HepG2 (cell line): ENCODE data around the gene CAGE1. TPM values are rescaled to one million over a fixed set of nuclear protein-coding genes. Genes with fewer than 3 reads are reported as not detected.
A peak's percentile ranks its signal among the peaks of the same experiment; 100 is the strongest.

Experiments
- ATAC-seq: fragments of 200-7000 bp; cut with Tn5 transposase; 3 replicates; pipeline ENCODE4 v1.9.1; 2020; ENCODE audit warnings: mild to moderate bottlenecking, moderate library complexity
- BruUV-seq: library from RNA; stranded (reverse); fragments of 400-500 nt; replicated peaks from 2 replicates; lab custom pipeline; 2021; lab: Mats Ljungman, UMichigan
- CTCF ChIA-PET: fragments of 300-600 bp; formaldehyde crosslinking; extraction: SDS; loops from one replicate; lab custom pipeline; 2021; ENCODE audit warnings: low total read pairs, inconsistent platforms, low intra/inter-chr PET ratio; lab: Yijun Ruan, JAX
- POLR2A ChIA-PET: fragments of 350-600 bp; sonication (Branson Sonifier 250); formaldehyde crosslinking; loops from one replicate; lab custom pipeline; 2020; ENCODE audit warnings: antibody characterized with exemption, inconsistent platforms; lab: Yijun Ruan, JAX
- DNase-seq: peaks from one replicate; pipeline ENCODE4 v3.0.0-alpha.2; 2015; ENCODE audit warnings: low spot score
- FAIRE-seq: peaks from 3 replicates; lab custom pipeline; 2011; peaks lifted over from hg19 to GRCh38; lab: Jason Lieb, UNC
- H2AFZ ChIP-seq: one replicate; pipeline ENCODE4 v1.6.1; 2011; ENCODE audit warnings: low read length, inconsistent platforms
- H3K27ac ChIP-seq: fragments of 300-600 bp; 3 replicates; pipeline ENCODE4 v1.8.0; 2011; ENCODE audit warnings: mixed run types, mild to moderate bottlenecking, mixed read lengths, low read length, inconsistent platforms; ENCODE audit not compliant: insufficient read depth; ENCODE audit errors: extremely low read length
- H3K27me3 ChIP-seq, 2 experiments: fragments of 200-600 bp in 1 of 2; 2 replicates in 1 of 2; 3 replicates in 1 of 2; pipeline versions ENCODE4 v1.6.0 to v1.8.0; 2011; ENCODE audit warnings: low read length in 2 of 2, mild to moderate bottlenecking in 2 of 2, moderate library complexity in 2 of 2, inconsistent platforms in 1 of 2; ENCODE audit not compliant: insufficient read depth in 2 of 2, control insufficient read depth in 1 of 2
- H3K36me3 ChIP-seq, 2 experiments: fragments of 200-600 bp in 1 of 2; replicated peaks in 1 of 2; 2 replicates in 1 of 2; 3 replicates in 1 of 2; pipeline versions ENCODE4 v1.5.1 to v1.8.0; 2011; ENCODE audit warnings: low read length in 2 of 2, inconsistent platforms in 1 of 2; ENCODE audit not compliant: insufficient read depth in 2 of 2, control insufficient read depth in 1 of 2
- H3K4me1 ChIP-seq: 2 replicates; pipeline ENCODE4 v1.5.1; 2012; ENCODE audit warnings: low read length, inconsistent platforms; ENCODE audit not compliant: insufficient read depth
- H3K4me2 ChIP-seq: 2 replicates; pipeline ENCODE4 v1.6.0; 2011; ENCODE audit warnings: low read depth, low read length, inconsistent platforms
- H3K4me3 ChIP-seq, 3 experiments: fragments of 200-600 bp in 1 of 3; sonication (generic), shearing (Covaris generic) in 1 of 3; replicated peaks in 1 of 3; 2 replicates each; pipeline ENCODE4 v1.5.1; 2011 to 2016; ENCODE audit warnings: low read length in 3 of 3, inconsistent platforms in 2 of 3, low read depth in 2 of 3, mild to moderate bottlenecking in 2 of 3, control low read depth in 1 of 3, mixed read lengths in 1 of 3; ENCODE audit not compliant: insufficient read depth in 1 of 3
- H3K79me2 ChIP-seq: one replicate; pipeline ENCODE4 v1.6.1; 2011; ENCODE audit warnings: low read length, inconsistent platforms; ENCODE audit not compliant: insufficient read depth
- H3K9ac ChIP-seq: 2 replicates; pipeline ENCODE4 v1.6.0; 2011; ENCODE audit warnings: mild to moderate bottlenecking, low read depth, low read length, inconsistent platforms; ENCODE audit not compliant: insufficient read depth
- H3K9me3 ChIP-seq: 2 replicates; pipeline ENCODE4 v1.5.1; 2012; ENCODE audit warnings: mild to moderate bottlenecking, low read length
- H4K20me1 ChIP-seq: 2 replicates; pipeline ENCODE4 v1.6.0; 2011; ENCODE audit warnings: inconsistent platforms, mild to moderate bottlenecking, low read length, moderate library complexity; ENCODE audit not compliant: insufficient read depth
- MAFF ChIP-seq: IDR thresholded peaks from 2 replicates; pipeline ENCODE4 v1.6.1; 2011; ENCODE audit warnings: low read depth, low read length, improper control_type of control experiment
- MAFK ChIP-seq, 2 experiments: IDR thresholded peaks in 1 of 2; conservative IDR thresholded peaks in 1 of 2; 2 replicates each; pipeline ENCODE4 v1.6.1; 2011; ENCODE audit warnings: improper control_type of control experiment in 2 of 2, low read length in 2 of 2
- RBFOX2 ChIP-seq: fragments of 200-400 bp; formaldehyde crosslinking; IDR thresholded peaks from 2 replicates; pipeline ENCODE4 v1.6.1; 2017; ENCODE audit warnings: low read depth, mild to moderate bottlenecking, low read length
- SRSF4 ChIP-seq: fragments of 200-400 bp; formaldehyde crosslinking; IDR thresholded peaks from one replicate; pipeline ENCODE4 v1.6.1; 2018; ENCODE audit warnings: mild to moderate bottlenecking, low read depth, low read length, moderate library complexity; ENCODE audit not compliant: poor library complexity, severe bottlenecking
- ZNF383 ChIP-seq: sonication (generic); formaldehyde crosslinking; IDR thresholded peaks from 2 replicates; pipeline ENCODE4 v1.4.0; 2020; ENCODE audit warnings: missing genetic modification reagents, mild to moderate bottlenecking, borderline replicate concordance
- ZSCAN21 ChIP-seq: sonication (generic); formaldehyde crosslinking; IDR thresholded peaks from 2 replicates; pipeline ENCODE4 v1.8.0; 2022; ENCODE audit warnings: mild to moderate bottlenecking, missing genetic modification reagents, moderate library complexity, borderline replicate concordance
- WGBS: methylation state at CpG from one replicate; pipeline ENCODE4 v1.1.6; 2017; ENCODE audit warnings: low lambda C conversion rate; 5-methylcytosine and 5-hydroxymethylcytosine counted together
- in situ Hi-C: cut with HindIII; loops from 2 replicates; pipeline ENCODE4 v1.10.0; 2017; ENCODE audit warnings: low pct_unique_long_range_greater_than_20kb; ENCODE audit not compliant: extremely low pct_ligation_motif_present
- intact Hi-C: fragments of 100-400 bp; cut with micrococcal nuclease; formaldehyde crosslinking; loops from one replicate; pipeline ENCODE4 v1.10.0; 2022; ENCODE audit not compliant: unreplicated experiment
- polyA plus RNA-seq, 8 experiments: library from polyadenylated mRNA; depleted of rRNA in 3 of 8; stranded (reverse) in 7 of 8; unstranded in 1 of 8; fragments of >200 nt; fragmentation: Illumina TruSeq in 4 of 8; extraction: Trizol in 4 of 8; gene quantifications; 2 replicates each; pipeline versions ENCODE4 v1.2.1 to v1.2.3, GENCODE V29; 2011 to 2016; ENCODE audit warnings: low read depth in 4 of 8, missing spikeins in 1 of 8, mixed read lengths in 1 of 8; ENCODE audit not compliant: insufficient read depth in 1 of 8
- total RNA-seq, 5 experiments: library from RNA; depleted of rRNA; stranded (reverse); fragments of >200 nt; fragmentation: Illumina TruSeq; extraction: Trizol; gene quantifications; 2 replicates each; pipeline ENCODE4 v1.2.3, GENCODE V29; 2016; ENCODE audit warnings: low read depth in 1 of 5
- TF ChIP-seq, protein P1 (sequence below), 2 experiments: sonication (generic) in 1 of 2; formaldehyde crosslinking in 1 of 2; IDR thresholded peaks; 2 replicates each; pipeline versions ENCODE4 v1.4.0 to v1.6.1; 2016 to 2020; ENCODE audit warnings: borderline replicate concordance in 1 of 2, low read depth in 1 of 2, mild to moderate bottlenecking in 1 of 2, missing genetic modification reagents in 1 of 2
- TF ChIP-seq, protein P2 (sequence below): sonication (generic); formaldehyde crosslinking; IDR thresholded peaks from 2 replicates; pipeline ENCODE4 v1.5.1; 2020; ENCODE audit warnings: mild to moderate bottlenecking, moderate library complexity, missing genetic modification reagents
- TF ChIP-seq, protein P3 (sequence below): sonication (generic); formaldehyde crosslinking; IDR thresholded peaks from 2 replicates; pipeline ENCODE4 v1.5.1; 2020; ENCODE audit warnings: mild to moderate bottlenecking, missing genetic modification reagents, borderline replicate concordance

The CAGE1 gene
- total and polyA plus RNA-seq, 2 of the 13 experiments (the other 11 are each of a cell fraction or from before 2014, with no cell fraction given), result 0.03 to 0.15 TPM

DNA sequence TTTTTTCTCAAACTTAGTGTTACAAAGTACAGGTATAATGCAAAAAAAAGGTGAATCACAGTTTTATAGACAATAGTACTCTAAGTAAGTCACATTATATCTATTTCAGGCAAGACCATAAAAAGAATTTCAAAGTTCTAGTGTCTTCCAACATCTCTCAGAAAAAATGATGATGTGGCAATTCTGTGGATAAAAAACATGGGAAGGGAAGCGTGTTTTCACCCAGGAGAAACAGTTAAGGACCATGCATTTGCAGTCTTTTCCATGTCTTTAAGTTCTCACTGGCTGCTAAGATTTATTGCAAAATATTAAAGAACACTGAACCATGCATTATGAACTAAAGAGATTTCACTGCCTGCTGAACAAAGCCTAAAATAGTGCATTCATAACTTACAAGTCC is 78.4 kb downstream of the CAGE1 start:
- in situ Hi-C loops, result no loop called here
- POLR2A ChIA-PET, result interaction anchor here (1.4 kb wide), 1 partner anchor 40 kb away, joined by 3 read pairs; no protein-coding TSS in a partner anchor
- H3K9ac ChIP-seq, result peak overlapping the region; percentile 99
- DNase-seq (no peak), ATAC-seq (no peak), FAIRE-seq (no peak)
- H3K4me3 ChIP-seq, result peak overlapping the region; percentile 85 to 98 (median 97); a peak in 5 of 6 replicates
- H3K4me2 ChIP-seq, result peak overlapping the region; percentile 84
- peak; percentile 100 for TF ChIP-seq MAFF
- TF ChIP-seq SRSF4, result no peak
- peak; percentile 100 for TF ChIP-seq MAFK (conservative IDR thresholded peaks at IDR 0.05 in 1 of 2, IDR thresholded peaks at IDR 0.05 in 1 of 2; ENCODE audit: low read length in 2 of 2)
- CTCF ChIA-PET, result no interaction called here
- H4K20me1 ChIP-seq, result peaks cover 10% of the 10 kb centered on the region; the same call in 1 of the 2 replicates
- no peak overlapping the region for H2AFZ ChIP-seq
- H3K27ac ChIP-seq, result peak overlapping the region; percentile 91
- peaks cover 63% of the 10 kb centered on the region for H3K79me2 ChIP-seq
- intact Hi-C loops, result loop anchor here (5.0 kb wide), 1 partner anchor 231 kb away; the partner anchor contains the start of gene DSP
- 33% methylated on average over 1 of the region's 1 CpG for WGBS
- no peaks in the 10 kb centered on the region for H3K9me3 ChIP-seq
- H3K36me3 ChIP-seq, result peaks cover 11 to 31% of the 10 kb centered on the region in 2 experiments
- peaks cover 70% of the 10 kb centered on the region for H3K4me1 ChIP-seq
- BruUV-seq, result no TSS peak
- H3K27me3 ChIP-seq, result no peaks in the 10 kb centered on the region; a peak in 1 of 5 replicates

DNA sequence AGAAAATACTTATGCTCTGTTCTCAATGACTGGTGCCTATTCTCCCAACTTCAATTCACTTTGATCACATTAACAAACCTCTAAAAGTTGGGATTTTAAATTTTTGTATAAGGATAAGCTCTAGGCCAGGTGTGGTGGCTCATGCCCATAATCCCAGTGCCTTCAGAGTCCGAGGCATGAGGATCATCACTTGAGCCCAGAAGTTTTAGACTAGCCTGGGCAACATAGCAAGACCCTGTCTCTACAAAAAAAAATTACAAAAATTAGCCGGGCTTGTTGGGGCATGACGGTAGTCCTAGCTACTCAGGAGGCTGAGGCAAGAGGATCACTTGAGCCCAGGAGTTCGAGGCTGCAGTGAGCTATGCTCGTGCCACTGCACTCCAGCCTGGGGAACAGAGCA is 80.5 kb downstream of the CAGE1 start:
- Histone ChIP-seq H3K9ac (peak overlapping the region; percentile 0; the same call in 1 of the 2 replicates), H3K4me3 (no peak overlapping the region; a peak in 1 of 6 replicates), H3K9me3 (no peaks in the 10 kb centered on the region), H3K4me2 (peak overlapping the region; percentile 22), H3K27me3 (no peaks in the 10 kb centered on the region; a peak in 1 of 5 replicates), H3K79me2 (peaks cover 82% of the 10 kb centered on the region), H3K36me3 (peaks cover 12 to 50% of the 10 kb centered on the region in 2 experiments), H4K20me1 (peaks cover 19% of the 10 kb centered on the region), H3K27ac (no peak overlapping the region), H3K4me1 (peaks cover 67% of the 10 kb centered on the region), H2AFZ (no peak overlapping the region)
- in situ Hi-C loops (loop anchor here (10.0 kb wide), 1 partner anchor 96 kb away; no protein-coding TSS in a partner anchor), intact Hi-C loops (no loop called here)
- DNase-seq (no peak), FAIRE-seq (no peak), ATAC-seq (no peak)
- ChIA-PET CTCF (no interaction called here), POLR2A (no interaction called here)
- WGBS, result 68% methylated on average over 5 of the region's 5 CpGs
- no TSS peak for BruUV-seq
- TF ChIP-seq, protein P1, sequence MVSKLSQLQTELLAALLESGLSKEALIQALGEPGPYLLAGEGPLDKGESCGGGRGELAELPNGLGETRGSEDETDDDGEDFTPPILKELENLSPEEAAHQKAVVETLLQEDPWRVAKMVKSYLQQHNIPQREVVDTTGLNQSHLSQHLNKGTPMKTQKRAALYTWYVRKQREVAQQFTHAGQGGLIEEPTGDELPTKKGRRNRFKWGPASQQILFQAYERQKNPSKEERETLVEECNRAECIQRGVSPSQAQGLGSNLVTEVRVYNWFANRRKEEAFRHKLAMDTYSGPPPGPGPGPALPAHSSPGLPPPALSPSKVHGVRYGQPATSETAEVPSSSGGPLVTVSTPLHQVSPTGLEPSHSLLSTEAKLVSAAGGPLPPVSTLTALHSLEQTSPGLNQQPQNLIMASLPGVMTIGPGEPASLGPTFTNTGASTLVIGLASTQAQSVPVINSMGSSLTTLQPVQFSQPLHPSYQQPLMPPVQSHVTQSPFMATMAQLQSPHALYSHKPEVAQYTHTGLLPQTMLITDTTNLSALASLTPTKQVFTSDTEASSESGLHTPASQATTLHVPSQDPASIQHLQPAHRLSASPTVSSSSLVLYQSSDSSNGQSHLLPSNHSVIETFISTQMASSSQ (IDR thresholded peaks at IDR 0.05; ENCODE audit: low read depth), result no peak
- TF ChIP-seq, protein P1 (CRISPR knock-in tag; IDR thresholded peaks at IDR 0.05; ENCODE audit: borderline replicate concordance), result no peak
- TF ChIP-seq, protein P2, sequence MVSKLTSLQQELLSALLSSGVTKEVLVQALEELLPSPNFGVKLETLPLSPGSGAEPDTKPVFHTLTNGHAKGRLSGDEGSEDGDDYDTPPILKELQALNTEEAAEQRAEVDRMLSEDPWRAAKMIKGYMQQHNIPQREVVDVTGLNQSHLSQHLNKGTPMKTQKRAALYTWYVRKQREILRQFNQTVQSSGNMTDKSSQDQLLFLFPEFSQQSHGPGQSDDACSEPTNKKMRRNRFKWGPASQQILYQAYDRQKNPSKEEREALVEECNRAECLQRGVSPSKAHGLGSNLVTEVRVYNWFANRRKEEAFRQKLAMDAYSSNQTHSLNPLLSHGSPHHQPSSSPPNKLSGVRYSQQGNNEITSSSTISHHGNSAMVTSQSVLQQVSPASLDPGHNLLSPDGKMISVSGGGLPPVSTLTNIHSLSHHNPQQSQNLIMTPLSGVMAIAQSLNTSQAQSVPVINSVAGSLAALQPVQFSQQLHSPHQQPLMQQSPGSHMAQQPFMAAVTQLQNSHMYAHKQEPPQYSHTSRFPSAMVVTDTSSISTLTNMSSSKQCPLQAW (CRISPR knock-in tag), result 0 out of 2 replicates have a peak, but pooled peaks have one; percentile 29
- no peak for TF ChIP-seq ZNF383 (CRISPR knock-in tag)
- TF ChIP-seq, protein P3, sequence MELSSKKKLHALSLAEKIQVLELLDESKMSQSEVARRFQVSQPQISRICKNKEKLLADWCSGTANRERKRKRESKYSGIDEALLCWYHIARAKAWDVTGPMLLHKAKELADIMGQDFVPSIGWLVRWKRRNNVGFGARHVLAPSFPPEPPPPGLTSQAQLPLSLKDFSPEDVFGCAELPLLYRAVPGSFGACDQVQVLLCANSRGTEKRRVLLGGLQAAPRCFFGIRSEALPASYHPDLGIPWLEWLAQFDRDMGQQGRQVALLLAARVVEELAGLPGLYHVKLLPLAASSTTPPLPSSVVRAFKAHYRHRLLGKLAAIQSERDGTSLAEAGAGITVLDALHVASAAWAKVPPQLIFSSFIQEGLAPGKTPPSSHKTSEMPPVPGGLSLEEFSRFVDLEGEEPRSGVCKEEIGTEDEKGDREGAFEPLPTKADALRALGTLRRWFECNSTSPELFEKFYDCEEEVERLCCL (CRISPR knock-in tag), result no peak
- no peak for TF ChIP-seq RBFOX2
- TF ChIP-seq ZSCAN21 (CRISPR knock-in tag), result no peak
